ENCODE results near the gene NKX6-1.

Gene NKX6-1

GRCh38 chr4:84500386-84501201 lies 1.5 kb upstream of the NKX6-1 start:
- POLR2A ChIA-PET, result interaction anchor here (1.7 kb wide), 1 partner anchor 23 kb away, joined by 5 read pairs; no protein-coding TSS in a partner anchor
- CTCF ChIA-PET, result no interaction called here
- TF ChIP-seq CTBP1 (IDR thresholded peaks at IDR 0.05; ENCODE audit: borderline replicate concordance), result no peak
- DNase-seq (ENCODE audit: extremely low spot score), result no peak

- ChIA-PET POLR2A (interaction anchor here (0.6 to 1.7 kb wide), 15 partner anchors 8 to 853 kb away, joined by 3 to 6 read pairs (median 3); partner anchors contain the start of genes CDS1 and WDFY3), CTCF (interaction anchor here (0.7 to 1.4 kb wide), 3 partner anchors 16 to 855 kb away, joined by 3 to 4 read pairs (median 4); no protein-coding TSS in a partner anchor)
- TF ChIP-seq FOXM1 (IDR thresholded peaks at IDR 0.05; ENCODE audit: borderline replicate concordance), result no peak
- TF ChIP-seq ARNT (IDR thresholded peaks at IDR 0.05), result no peak
- TF ChIP-seq FOXA1 (IDR thresholded peaks at IDR 0.05), result no peak
- no peak for TF ChIP-seq L3MBTL2 (conservative IDR thresholded peaks at IDR 0.05)
- no peak for TF ChIP-seq HDGF (IDR thresholded peaks at IDR 0.05; ENCODE audit: borderline replicate concordance)
- no peak for TF ChIP-seq LEF1 (IDR thresholded peaks at IDR 0.05; ENCODE audit: borderline replicate concordance)
- TF ChIP-seq CTBP1 (IDR thresholded peaks at IDR 0.05; ENCODE audit: borderline replicate concordance), result no peak
- TF ChIP-seq SUZ12 (IDR thresholded peaks at IDR 0.05), result no peak
- no peak for TF ChIP-seq PKNOX1 (IDR thresholded peaks at IDR 0.05)
- TF ChIP-seq NFRKB (IDR thresholded peaks at IDR 0.05), result no peak
- no peak for TF ChIP-seq TARDBP (IDR thresholded peaks at IDR 0.05)
- no peak for TF ChIP-seq ZNF384 (IDR thresholded peaks at IDR 0.05)
- TF ChIP-seq SP1 (IDR thresholded peaks at IDR 0.05), result no peak
- TF ChIP-seq BHLHE40 (IDR thresholded peaks at IDR 0.05; ENCODE audit: borderline replicate concordance), result no peak
- no peak for TF ChIP-seq FOXK2 (IDR thresholded peaks at IDR 0.05)
- no peak for TF ChIP-seq ELF4 (IDR thresholded peaks at IDR 0.05)
Measured at GRCh38 chr4:84499624-84499982, 511 bp upstream of the NKX6-1 start.

GRCh38 chr4:84498203-84498934 lies 723 bp downstream of the NKX6-1 start:
- ChIA-PET POLR2A (interaction anchor here (1.2 to 1.7 kb wide), 3 partner anchors 21 to 95 kb away, joined by 3 to 5 read pairs (median 4); no protein-coding TSS in a partner anchor), CTCF (no interaction called here)
- TF ChIP-seq FOXK2 (IDR thresholded peaks at IDR 0.05) (no peak), PKNOX1 (IDR thresholded peaks at IDR 0.05) (no peak), FOXA1 (IDR thresholded peaks at IDR 0.05) (no peak), L3MBTL2 (conservative IDR thresholded peaks at IDR 0.05) (peak; percentile 68), HDGF (IDR thresholded peaks at IDR 0.05; ENCODE audit: borderline replicate concordance) (no peak), ZNF384 (IDR thresholded peaks at IDR 0.05) (no peak), SUZ12 (IDR thresholded peaks at IDR 0.05) (no peak)
- DNase-seq (ENCODE audit: extremely low spot score), result peak; percentile 40

More at GRCh38 chr4:84499624-84499982, 511 bp upstream of the NKX6-1 start:
- DNase-seq (ENCODE audit: extremely low spot score), result no peak

- CTCF ChIA-PET, result no interaction called here
- TF ChIP-seq CTBP1 (IDR thresholded peaks at IDR 0.05; ENCODE audit: borderline replicate concordance), result 0 out of 2 replicates have a peak, but pooled peaks have one; percentile 25
- TF ChIP-seq ZNF384 (IDR thresholded peaks at IDR 0.05), result no peak
- peak; percentile 19 for DNase-seq (ENCODE audit: extremely low spot score)
- POLR2A ChIA-PET, result interaction anchor here (1.2 kb wide), 1 partner anchor 38 kb away, joined by 3 read pairs; no protein-coding TSS in a partner anchor
Measured at GRCh38 chr4:84497504-84498202, 1.4 kb downstream of the NKX6-1 start.

GRCh38 chr4:84496706-84497503 lies 2.2 kb downstream of the NKX6-1 start:
- ChIA-PET POLR2A (no interaction called here), CTCF (no interaction called here)

GRCh38 chr4:84496331-84496705 lies 2.8 kb downstream of the NKX6-1 start:
- POLR2A ChIA-PET, result no interaction called here
- DNase-seq (ENCODE audit: extremely low spot score), result no peak
- TF ChIP-seq FOXA1 (IDR thresholded peaks at IDR 0.05) (no peak), LEF1 (IDR thresholded peaks at IDR 0.05; ENCODE audit: borderline replicate concordance) (no peak), SUZ12 (IDR thresholded peaks at IDR 0.05) (no peak), ZNF384 (IDR thresholded peaks at IDR 0.05) (no peak), L3MBTL2 (conservative IDR thresholded peaks at IDR 0.05) (no peak), BHLHE40 (IDR thresholded peaks at IDR 0.05; ENCODE audit: borderline replicate concordance) (no peak), FOXM1 (IDR thresholded peaks at IDR 0.05; ENCODE audit: borderline replicate concordance) (no peak), TARDBP (IDR thresholded peaks at IDR 0.05) (no peak), SP1 (IDR thresholded peaks at IDR 0.05) (no peak), NFRKB (IDR thresholded peaks at IDR 0.05) (no peak), HDGF (IDR thresholded peaks at IDR 0.05; ENCODE audit: borderline replicate concordance) (no peak), ARNT (IDR thresholded peaks at IDR 0.05) (no peak), PKNOX1 (IDR thresholded peaks at IDR 0.05) (no peak)
- CTCF ChIA-PET, result no interaction called here

More at GRCh38 chr4:84496706-84497503, 2.2 kb downstream of the NKX6-1 start:
- DNase-seq (ENCODE audit: extremely low spot score), result peak; percentile 15
- TF ChIP-seq FOXM1 (IDR thresholded peaks at IDR 0.05; ENCODE audit: borderline replicate concordance) (no peak), SP1 (IDR thresholded peaks at IDR 0.05) (no peak), ELF4 (IDR thresholded peaks at IDR 0.05) (no peak)
